TTC549 (cell line): Measurements from ENCODE around the gene PER2.

Experiments used
- FAIRE-seq: peaks from 2 replicates; lab custom pipeline; 2012; peaks lifted over from hg19 to GRCh38; lab: Jason Lieb, UNC

Gene PER2

DNA sequence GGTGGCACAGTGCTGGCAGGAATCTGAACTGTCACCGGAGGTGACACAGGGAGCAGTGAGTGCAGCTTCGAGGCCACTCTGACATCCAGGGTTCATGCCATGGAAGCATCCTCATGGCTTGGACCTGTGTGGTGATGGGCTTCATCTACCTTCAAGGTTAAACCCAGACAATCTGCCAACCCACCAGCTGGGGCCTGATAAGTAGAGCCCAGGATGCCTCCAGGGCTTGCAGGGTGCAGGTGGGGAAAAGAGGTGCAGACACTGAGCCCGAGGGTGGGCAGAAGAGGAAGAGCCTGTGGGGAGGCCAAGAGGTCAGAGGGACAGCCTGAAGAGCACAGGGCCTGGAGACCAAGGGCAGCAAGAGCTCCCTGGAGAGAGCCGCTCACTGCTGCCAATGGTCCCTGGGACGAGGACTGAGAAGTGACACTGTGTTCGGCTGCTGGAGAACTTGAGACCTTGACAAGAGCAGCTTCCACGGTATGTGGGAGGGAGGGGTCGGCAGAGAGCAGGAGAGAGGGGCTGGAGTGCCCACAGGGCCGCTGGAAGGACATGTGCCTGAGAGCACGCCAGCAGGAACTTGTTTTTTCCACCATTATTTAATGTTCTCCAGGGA is 40.5 kb downstream of the PER2 start:
- FAIRE-seq, result no peak

DNA sequence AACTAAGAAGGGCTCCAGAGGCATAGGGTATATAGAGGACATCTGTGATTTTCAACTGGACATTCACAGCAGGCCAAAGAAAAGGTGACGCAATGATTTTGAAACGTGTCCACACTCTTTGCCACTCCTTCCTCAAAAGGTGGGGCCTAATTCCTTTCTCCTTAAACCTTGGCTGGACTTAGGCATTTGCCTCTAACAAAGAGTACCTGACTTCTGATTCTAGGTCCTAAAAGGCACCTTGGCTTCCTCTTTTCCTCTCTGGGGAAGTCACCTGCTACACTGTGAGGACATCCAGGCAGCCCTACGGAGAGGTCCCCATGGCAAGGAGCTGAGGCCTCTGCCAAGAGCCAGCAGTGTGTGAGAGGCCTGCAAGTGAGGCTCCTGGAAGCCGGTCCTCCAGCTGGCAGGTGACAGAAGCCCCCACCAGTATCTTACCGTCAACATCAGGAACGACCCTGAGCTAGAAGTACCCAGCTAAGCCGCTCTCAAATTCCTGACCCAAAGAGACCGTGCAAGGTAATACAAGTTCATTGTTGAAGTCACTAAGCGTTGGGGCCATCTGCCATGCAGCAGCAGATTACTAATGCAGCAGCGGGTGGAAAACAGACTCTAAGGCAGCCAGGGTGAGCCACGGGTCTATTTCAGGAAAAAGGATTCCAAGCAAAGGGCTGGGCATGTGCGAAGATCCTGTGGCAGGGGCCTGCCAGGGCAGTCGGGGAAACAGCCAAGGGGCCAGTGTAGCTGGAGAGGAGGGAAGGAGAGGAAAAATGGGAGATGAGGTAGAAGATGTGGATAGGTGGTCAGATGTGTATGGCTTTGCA is 41.2 kb downstream of the PER2 start:
- no peak for FAIRE-seq

DNA sequence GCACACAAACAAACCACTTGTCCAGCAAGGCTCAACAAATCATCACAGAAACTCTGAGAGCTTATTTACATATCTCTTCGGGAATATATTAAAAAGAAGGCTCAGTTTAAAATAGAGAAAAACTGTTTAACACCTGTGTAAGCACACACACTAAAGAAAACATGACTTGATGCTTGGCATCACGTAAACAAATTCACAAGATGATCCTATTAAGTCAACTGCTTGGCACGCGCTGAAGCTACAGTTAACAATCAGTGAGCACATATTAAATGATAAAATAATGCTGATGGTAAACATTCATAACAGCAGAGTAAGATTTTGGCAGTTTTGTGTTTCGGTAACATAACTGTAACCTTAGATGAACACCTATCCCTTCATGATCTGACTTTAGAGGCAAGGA is 44.3 kb downstream of the PER2 start:
- FAIRE-seq, result no peak

DNA sequence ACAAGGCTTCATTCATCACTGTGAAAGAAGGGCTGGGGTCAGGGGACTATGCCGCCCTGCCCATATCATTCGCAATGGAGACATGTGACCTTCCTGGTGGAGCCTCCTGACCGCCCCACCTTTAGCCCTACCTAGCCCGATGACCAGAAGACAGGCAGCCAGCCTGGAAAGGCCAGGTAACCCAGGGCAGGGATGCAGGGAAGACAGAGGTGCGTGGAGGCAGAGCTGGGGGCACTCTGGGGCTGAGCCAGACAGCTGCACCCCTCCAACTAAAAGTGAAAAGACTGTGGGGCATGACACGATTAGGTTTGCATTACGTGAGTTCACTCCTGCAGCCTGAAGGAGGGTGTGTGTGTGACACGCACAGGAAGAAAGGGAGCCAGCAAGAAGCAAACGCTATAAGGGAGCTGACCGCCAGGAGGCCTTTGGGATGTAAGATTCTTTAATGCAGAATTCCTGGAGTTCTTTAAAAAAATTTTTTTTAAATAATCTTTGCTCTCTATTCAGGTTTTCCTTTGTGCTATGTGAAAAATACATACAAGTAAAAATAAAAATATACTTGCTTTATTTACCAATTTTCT is 44.8 kb downstream of the PER2 start:
- FAIRE-seq, result no peak

DNA sequence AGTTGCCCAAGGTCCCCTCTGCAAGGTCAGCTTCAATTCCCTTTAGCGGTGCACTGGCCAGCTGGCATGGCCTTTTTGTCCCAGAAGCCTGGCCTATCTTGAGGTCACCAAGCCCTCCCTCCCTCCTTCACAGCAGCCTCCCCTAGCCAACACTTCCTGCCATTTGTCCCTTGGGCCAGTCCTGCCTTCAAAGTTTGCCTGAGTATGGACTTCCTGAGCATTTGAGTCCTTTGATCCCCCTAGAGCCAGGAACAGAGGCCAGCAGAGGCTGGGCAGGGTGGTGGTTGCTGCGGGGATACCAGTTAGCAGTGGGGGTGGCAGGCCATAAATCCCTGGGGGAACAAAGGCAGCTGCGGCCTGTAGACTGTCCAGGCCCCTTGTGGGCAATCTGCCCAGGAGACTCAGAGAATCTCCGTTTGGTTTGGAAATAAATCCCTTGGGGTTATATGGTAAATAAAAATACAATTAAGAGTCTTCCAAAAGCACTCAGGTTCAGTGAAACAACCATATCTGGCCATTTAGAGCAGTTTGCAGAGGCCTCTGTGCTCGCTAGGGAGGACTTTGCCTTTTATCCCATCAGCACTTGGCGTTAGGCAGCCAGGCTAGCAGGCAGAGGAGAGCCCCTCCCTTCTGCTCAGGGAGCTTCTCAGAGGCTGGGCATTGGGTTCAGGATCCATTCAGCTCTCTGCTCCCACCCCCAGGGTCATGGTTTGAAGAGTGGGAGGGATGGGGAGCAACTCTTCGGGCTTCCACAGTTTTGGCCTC is 45.5 kb downstream of the PER2 start:
- FAIRE-seq, result no peak

DNA sequence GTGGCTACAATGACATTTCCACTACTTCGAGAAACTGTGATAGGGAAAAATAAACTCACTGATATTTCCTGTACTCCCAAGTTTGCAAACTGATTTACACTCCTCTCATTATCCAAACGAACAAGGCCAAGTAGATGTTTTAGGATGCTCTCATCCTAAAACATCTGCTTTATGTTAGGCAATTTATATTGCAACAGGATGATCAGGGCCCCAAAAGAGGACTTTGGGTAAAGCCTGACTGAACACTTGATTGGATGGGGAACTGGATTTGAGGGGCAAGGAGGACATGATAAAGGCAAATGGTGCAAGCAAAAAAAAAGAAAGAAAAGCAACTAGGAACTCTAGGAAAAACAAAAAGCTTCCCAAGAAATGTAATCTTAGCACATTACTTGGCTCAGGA is 46.4 kb downstream of the PER2 start:
- FAIRE-seq, result no peak

DNA sequence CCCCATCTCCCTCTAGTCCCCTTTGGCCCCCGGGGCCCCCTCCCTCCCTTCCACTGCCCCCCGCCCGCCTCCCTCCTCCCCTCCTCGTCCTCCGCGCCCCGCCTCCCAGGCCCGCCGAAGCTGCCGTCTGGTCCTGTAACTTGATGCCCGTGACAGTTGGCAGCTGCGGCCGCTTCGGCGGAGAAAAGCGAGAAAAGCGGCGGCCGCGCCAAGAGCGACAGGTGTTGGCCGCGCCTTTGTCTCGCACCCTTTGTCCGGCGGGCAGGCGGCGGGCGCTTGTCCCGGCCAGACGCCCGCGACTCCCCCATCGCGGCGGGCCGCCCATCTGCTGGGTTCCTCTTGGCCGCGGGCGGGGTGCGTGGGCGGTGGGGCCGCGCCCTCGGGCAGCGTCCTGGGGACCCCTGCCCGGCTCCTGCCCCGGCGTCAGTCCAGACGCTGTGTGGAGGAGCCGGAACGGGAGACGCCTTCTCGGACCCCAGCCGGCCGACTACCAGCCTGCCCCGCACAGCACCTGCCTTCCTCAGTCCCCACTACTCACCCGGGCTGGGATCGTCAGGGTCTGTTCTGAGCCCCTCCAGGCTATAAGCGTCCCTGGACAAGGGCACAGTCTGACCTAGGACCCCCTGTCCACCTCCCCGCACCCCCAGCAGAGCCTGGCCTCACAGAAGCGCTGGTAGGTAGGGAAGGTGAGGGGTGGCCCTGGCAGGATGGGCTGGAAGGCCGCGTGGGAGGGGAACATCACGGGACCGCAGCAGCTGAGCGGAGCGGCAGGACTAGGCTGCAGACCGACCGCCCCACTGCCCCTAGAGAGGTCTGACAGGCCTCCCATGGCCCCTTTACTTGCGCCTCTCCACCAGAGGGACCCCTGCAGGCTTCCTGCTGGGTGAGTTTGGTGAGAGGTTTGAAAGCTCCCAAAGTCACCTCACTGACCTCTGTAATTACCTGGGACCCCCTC is 47.4 kb downstream of the PER2 start:
- no peak for FAIRE-seq

DNA sequence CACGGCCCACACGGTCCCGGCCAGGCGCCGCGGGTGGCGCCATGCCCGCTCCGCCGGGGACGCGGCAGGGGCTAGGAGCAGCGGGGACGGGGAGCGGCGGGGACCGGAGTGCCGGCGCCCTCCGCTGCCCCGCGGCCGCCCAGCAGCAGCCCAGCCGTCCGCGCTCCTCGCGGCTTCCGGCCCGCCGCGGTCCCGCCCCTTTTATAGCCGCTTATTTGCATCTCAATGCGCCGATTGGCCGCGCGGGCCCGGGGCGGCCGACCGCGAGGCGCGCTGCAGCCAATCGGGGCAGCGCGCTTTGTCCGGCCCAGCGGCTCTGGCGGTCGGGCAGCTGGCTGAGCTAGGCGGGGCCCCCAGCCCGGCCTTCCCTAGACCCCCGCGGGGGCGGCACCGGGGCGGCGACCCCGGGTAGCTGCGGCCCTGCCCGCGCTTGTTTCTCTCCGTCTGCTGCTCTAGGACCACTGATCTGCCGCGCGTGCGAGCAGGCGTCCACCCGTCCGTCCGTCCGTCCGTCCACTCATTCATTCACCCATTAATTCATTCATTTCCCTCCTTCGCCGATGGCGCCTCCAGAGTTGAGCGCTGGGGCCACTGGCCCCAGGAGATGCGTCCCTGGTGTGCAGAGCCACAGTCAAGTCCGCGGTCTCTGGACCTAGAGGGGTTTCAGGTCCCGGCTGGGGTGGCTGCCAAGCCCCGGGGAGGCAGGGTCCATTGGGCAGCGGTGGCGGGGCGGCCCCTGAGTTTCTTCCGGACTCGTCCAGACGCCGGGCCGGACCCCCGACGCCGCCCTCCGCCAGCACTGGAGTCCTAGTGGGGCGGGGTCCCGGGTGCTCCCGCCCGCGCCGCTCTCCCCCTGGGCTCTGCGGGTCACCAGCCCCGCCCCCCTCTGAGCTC is 48.3 kb downstream of the PER2 start, which contains the start of gene HES6:
TSS of gene HES6 (minus strand) at position 176 of the 894 bp plus-strand sequence. CDS start at position 43, 133 bp downstream.
- no peak for FAIRE-seq

DNA sequence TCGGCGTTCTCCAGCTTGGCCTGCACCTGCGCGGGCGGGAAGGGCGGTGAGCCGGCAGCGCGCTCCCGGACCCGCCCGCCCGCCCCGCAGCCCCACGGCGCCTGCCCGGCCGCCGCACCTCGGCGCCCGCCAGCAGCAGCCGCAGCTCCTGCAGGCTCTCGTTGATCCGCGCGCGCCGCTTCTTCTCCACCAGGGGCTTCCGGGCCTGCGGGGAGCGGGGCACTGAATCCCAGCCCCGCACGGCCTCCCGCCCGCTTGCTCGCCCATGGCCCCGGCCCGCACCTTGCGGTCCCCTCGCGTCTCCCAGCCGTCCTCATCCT is 48.9 kb downstream of the PER2 start:
- no peak for FAIRE-seq

DNA sequence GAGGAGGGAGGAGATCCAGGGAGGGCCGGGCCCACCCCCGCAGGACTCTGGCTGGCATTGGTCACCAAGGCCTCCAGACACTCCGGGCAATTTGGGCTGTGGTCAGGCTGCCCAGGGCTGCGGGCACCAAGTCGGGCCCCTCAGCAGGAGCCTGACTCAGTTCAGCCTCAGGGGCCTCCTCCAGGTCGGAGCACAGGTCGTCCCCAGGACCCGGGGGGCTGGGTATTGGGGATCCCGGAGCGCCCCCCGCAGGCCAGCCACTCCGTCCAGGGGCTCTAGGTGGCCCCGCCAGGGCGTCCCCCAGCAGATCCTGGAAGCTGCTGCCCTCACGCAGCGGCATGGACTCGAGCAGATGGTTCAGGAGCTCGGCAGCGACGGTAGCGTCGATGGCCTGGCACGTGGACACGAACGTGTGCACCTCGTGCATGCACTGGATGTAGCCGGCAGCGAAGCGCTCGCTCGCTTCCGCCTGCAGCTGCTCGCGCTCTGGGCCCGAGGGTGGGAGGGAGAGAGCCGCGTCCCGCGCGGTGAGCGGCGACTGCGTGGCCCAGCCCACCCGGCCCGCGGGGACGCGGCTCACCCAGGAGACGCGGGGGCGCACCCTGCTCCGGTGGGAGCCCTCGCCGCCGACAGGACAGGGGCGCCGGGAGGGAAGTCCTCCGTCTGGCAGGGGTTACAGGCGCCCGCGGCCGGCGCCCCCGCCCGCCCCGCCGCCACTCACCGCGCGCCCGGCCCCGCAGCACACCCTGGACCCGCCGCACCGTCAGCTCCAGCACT is 49.5 kb downstream of the PER2 start:
- FAIRE-seq, result no peak

DNA sequence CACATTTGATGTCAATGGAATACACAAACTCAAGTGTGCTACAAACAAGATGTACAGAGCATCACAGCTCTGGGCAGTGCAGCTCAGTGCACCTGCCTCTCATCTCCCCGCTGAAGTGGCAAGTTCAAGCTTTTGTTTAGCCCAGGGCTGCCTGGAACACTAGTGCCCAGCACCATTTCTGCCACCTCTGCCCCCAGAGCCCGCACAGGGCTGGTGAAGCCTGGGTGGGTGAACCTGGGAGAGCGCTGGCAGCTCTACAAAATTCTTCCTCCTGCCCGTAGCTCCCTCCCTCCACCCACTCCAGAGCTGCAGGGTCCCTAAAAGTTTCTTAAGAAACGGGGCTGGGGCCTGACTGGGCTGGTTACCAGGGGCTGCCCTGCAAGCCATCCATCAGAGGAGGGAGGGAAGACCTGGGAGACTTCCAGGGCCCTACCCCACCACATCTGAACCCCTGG is 50.1 kb downstream of the PER2 start:
- no peak for FAIRE-seq

DNA sequence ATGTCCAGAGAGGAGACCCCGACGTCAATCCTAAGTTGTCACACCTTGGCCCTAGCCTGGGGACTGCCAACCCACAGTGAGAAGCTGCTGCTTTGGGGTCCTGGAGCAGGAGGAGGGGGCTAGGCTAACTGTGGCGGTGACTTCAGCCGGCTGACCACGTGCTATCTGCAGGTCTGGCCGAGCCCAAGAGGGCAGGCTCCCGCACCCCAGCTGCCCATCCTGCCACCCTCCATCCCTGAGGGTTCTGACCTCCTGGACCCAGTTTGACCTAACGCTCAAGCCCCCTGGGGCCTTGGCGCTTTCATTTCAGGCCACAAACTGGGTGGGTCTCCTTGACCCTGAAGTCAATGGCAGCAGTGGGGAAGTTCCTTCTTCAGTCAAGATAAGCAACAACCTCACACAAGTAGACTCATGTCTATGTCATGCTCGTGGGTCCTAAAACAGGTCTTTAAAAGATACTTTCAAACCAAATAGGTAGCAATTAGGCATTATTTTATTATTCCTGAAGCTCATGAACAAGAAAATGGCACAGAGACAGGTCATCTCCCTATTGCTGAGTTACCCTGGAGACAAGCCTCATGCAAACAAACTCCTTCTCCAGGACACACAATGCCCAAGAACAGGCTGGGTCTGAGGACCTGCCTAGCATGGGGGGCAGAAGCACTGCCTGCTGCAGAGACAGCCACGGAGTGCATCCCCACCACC is 50.8 kb downstream of the PER2 start:
- no peak for FAIRE-seq

DNA sequence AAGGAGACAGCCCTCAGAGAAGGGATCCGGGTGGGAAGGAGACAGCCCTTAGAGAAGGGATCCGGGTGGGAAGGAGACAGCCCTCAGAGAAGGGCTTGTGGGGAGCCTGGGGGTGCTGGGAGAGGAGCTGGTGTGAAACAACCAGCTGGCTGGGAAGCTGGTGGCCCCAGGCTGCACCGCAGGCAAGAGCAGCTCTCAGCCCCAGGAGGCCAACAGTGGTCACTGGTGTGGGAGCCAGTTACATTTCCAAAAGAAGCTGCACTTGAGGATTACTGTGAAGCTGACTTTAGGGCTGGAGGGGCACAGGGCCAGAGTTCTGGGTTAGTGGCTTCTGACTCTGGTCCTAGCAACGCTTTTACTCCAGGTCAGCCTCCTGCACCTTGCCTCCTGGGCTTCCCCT is 51.8 kb downstream of the PER2 start:
- FAIRE-seq, result no peak

DNA sequence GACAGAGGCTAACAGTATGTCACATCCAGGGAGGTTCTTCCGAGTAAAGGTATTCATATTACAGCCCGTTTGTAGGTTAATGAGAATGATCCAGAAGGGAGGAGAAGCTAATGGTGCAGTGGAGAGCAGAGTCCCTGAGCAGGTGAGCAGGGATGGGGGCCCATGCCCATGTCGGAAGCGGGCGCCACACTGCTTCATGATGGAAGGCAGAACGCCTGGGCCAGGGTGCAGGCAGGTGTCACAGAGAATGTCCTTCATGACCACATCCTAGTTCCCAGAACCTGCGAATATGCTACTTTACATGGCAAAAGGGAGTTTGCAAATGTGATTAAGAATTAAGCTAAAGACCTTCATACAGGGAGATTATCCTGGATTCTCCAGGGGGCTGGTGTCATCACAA is 52.6 kb downstream of the PER2 start:
- FAIRE-seq, result no peak

DNA sequence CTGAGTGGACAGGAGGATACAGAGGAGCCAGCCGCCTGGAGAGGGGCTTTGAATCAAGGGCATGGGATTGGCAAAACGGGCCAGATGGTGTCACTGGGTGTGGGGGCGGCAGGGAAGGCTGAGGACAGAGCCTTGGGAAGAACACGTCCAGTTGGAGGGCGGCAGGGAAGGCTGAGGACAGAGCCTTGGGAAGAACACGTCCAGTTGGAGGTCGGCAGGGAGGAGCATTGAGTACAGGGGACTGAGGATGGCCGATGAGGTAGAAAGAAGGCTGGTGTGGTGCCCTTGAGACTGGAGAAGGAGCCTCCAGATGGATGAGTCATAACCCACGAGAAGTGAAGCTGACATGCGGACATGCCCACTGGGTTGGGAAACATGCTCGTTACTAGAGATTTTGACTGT is 53.1 kb downstream of the PER2 start:
- no peak for FAIRE-seq

DNA sequence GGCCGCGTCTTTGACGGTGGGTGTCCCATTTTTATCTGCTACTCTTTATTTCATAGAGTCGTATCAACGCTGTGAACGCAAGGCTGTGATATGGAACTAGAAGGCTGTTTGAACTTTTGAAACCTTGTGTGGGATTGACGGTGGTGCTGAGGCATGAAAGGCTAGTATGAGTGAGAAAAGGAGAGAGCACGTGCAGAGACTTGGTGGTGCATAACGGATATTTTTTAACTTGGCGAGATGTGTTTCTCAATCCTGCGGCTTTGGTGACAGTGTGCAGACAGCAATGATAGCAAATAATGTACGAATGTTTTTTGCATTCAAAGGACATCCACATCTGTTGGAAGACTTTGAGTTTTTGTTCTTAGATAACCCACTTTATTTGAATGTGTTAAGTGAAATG is 54.8 kb downstream of the PER2 start:
- FAIRE-seq, result no peak

DNA sequence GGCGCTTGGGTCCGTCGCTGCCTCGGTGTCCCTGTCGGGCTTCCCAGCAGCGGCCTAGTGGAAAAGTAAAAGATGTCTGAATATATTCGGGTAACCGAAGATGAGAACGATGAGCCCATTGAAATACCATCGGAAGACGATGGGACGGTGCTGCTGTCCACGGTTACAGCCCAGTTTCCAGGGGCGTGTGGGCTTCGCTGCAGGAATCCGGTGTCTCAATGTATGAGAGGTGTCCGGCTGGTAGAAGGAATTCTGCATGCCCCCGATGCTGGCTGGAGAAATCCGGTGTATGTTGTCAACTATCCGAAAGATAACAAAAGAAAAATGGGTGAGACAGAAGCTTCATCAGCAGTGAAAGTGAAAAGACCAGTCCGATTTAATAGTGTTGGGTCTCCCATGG is 56.6 kb downstream of the PER2 start:
- FAIRE-seq, result no peak

DNA sequence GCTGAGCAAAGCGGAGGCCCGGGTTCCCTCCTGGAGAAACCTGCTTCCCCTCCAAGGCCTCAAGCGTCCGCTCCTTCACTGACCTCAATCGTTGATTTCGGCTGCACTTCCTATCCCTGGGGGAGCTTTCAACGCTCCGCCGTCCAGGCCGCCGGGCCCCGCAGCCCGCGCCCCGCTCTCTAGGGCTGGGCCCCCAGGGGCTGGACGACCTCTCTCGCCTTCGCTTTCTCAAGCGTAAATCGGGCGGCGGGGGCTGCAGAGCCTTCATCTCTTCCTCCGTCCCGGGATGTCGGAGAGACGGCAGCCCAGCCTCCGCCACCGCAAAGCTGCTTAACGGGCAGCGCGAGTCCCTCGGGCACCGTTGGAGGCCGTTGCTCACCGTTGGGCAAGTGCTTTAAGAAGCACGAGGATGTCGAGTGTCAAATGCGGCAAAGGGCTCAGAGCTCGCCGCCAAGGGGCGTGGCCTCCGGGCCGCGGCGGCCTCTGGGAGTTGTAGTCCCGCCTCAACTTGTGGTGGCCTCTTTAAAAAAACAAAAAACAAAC is 57.1 kb downstream of the PER2 start:
- no peak for FAIRE-seq

DNA sequence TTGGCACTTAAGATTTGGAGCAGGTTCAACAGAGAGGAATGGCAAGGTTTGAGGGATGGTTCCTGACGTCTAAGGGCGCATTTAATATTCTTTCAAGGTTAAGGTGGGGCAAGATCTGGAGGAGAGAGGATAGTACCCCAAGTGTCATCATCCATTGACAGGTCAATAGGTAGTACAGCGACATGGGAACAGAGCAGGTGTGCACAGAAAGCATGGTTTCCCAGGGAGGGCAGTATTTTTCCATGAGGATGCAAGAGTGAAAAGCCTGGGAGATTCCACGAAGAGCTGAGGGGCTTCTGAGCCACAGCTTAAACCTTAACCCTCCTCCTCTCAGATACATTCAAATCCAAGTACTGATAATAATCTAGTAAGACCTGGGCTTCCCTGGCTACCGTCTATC is 57.7 kb downstream of the PER2 start:
- no peak for FAIRE-seq
